K562 (cell line): ENCODE data around the gene RBAK. TPM values are rescaled to one million over a fixed set of nuclear protein-coding genes. Genes with fewer than 3 reads are reported as not detected.

Source experiments
- C11orf30 ChIP-seq: fragments of 450-650 bp; IDR thresholded peaks from 2 replicates; pipeline ENCODE4 v1.6.1; 2016; ENCODE audit warnings: low read depth, mild to moderate bottlenecking
- CHD2 ChIP-seq: IDR thresholded peaks from 2 replicates; pipeline ENCODE4 v1.6.1; 2011; ENCODE audit warnings: low read depth, low read length
- DMBX1 ChIP-seq: fragments of 250-450 bp; sonication (Bioruptor Pico); IDR thresholded peaks from 2 replicates; pipeline ENCODE4 v1.8.0; 2022; ENCODE audit warnings: inconsistent platforms, mild to moderate bottlenecking, moderate library complexity, borderline replicate concordance
- DNMT1 ChIP-seq: fragments of 450-650 bp; IDR thresholded peaks from 2 replicates; pipeline ENCODE4 v1.6.1; 2016; ENCODE audit warnings: antibody characterized with exemption, mild to moderate bottlenecking
- ELF1 ChIP-seq: fragments of 200-800 bp; sonication (Bioruptor generic); IDR thresholded peaks from 2 replicates; pipeline ENCODE4 v1.6.1; 2016; ENCODE audit warnings: missing genetic modification characterization, missing compliant biosample characterization
- GABPB1 ChIP-seq: sonication (generic); formaldehyde crosslinking; IDR thresholded peaks from 2 replicates; pipeline ENCODE4 v1.8.0; 2022; ENCODE audit warnings: mild to moderate bottlenecking, missing genetic modification reagents
- GATA2 ChIP-seq: sonication (generic); formaldehyde crosslinking; IDR thresholded peaks from 2 replicates; pipeline ENCODE4 v1.4.0; 2020; ENCODE audit warnings: mild to moderate bottlenecking, missing genetic modification reagents
- HNRNPK ChIP-seq: fragments of 200-400 bp; formaldehyde crosslinking; IDR thresholded peaks from one replicate; pipeline ENCODE4 v1.6.1; 2018; ENCODE audit warnings: mild to moderate bottlenecking, low read depth, low read length; ENCODE audit not compliant: poor library complexity, severe bottlenecking
- MAFK ChIP-seq: IDR thresholded peaks from 2 replicates; pipeline ENCODE4 v1.6.1; 2011; ENCODE audit warnings: low read length, improper control_type of control experiment
- MCM2 ChIP-seq: fragments of 450-650 bp; IDR thresholded peaks from 2 replicates; pipeline ENCODE4 v1.6.1; 2017; ENCODE audit warnings: low read depth, mild to moderate bottlenecking
- MXI1 ChIP-seq: IDR thresholded peaks from 2 replicates; pipeline ENCODE4 v1.6.1; 2011; ENCODE audit warnings: low read depth, mild to moderate bottlenecking, improper control_type of control experiment, low read length
- PATZ1 ChIP-seq: fragments of 250-450 bp; sonication (Bioruptor Pico); IDR thresholded peaks from 2 replicates; pipeline ENCODE4 v1.5.0; 2020; ENCODE audit warnings: mild to moderate bottlenecking, borderline replicate concordance
- PCBP1 ChIP-seq: fragments of 200-400 bp; formaldehyde crosslinking; IDR thresholded peaks from 2 replicates; pipeline ENCODE4 v1.6.1; 2018; ENCODE audit warnings: mild to moderate bottlenecking, low read depth, low read length; ENCODE audit not compliant: poor library complexity, severe bottlenecking
- PTBP1 ChIP-seq: fragments of 200-400 bp; formaldehyde crosslinking; IDR thresholded peaks from 2 replicates; pipeline ENCODE4 v1.6.1; 2017; ENCODE audit warnings: low read depth, low read length
- RBBP5 ChIP-seq: fragments of 200-600 bp; sonication (generic); IDR thresholded peaks from 2 replicates; pipeline ENCODE4 v1.6.1; 2012; ENCODE audit warnings: borderline replicate concordance, mild to moderate bottlenecking, low read length, control low read depth, inconsistent platforms; ENCODE audit not compliant: insufficient read depth, poor library complexity, severe bottlenecking
- RBM39 ChIP-seq: fragments of 200-400 bp; formaldehyde crosslinking; optimal IDR thresholded peaks from 2 replicates; pipeline ENCODE3; 2018; ENCODE audit warnings: low read depth, low read length
- RERE ChIP-seq: sonication (generic); formaldehyde crosslinking; IDR thresholded peaks from 2 replicates; pipeline ENCODE4 v1.8.0; 2023; ENCODE audit warnings: missing genetic modification reagents, mild to moderate bottlenecking, borderline replicate concordance
- TAF7 ChIP-seq: fragments of 450-650 bp; IDR thresholded peaks from 2 replicates; pipeline ENCODE4 v1.6.1; 2016; ENCODE audit warnings: missing genetic modification characterization, missing compliant biosample characterization
- TFAP4 ChIP-seq: sonication (generic); formaldehyde crosslinking; IDR thresholded peaks from 2 replicates; pipeline ENCODE4 v1.8.0; 2022; ENCODE audit warnings: missing genetic modification reagents, mild to moderate bottlenecking, moderate library complexity, borderline replicate concordance
- ZC3H4 ChIP-seq: sonication (generic); formaldehyde crosslinking; IDR thresholded peaks from 2 replicates; pipeline ENCODE4 v1.9.0; 2021; ENCODE audit warnings: missing genetic modification reagents, borderline replicate concordance
- ZNF134 ChIP-seq: fragments of 250-450 bp; sonication (Bioruptor Pico); conservative IDR thresholded peaks from 2 replicates; pipeline ENCODE4 v1.4.0; 2020
- ZNF212 ChIP-seq: fragments of 450-650 bp; formaldehyde crosslinking; IDR thresholded peaks from 2 replicates; pipeline ENCODE4 v1.4.0; 2020; ENCODE audit warnings: mild to moderate bottlenecking
- polyA plus RNA-seq, 8 experiments: library from polyadenylated mRNA; depleted of rRNA in 4 of 8; stranded (reverse) in 5 of 8; unstranded in 3 of 8; fragments of >200 nt; fragmentation: Nextera tagmentation in 2 of 8; fragmentation: Illumina TruSeq in 1 of 8; extraction: Ambion mirVana in 2 of 8; extraction: Trizol in 1 of 8; gene quantifications; 2 replicates each; pipeline versions ENCODE4 v1.2.1 to v1.2.3, GENCODE V29; 2011 to 2014; ENCODE audit warnings: inconsistent platforms in 1 of 8, missing spikeins in 1 of 8
- total RNA-seq, 7 experiments: library from RNA; depleted of rRNA in 6 of 7; stranded (reverse); fragments of >200 nt in 6 of 7; fragmentation: Illumina TruSeq in 2 of 7; extraction: Trizol in 2 of 7; gene quantifications; 2 replicates each; pipeline versions ENCODE4 v1.2.1 to v1.2.3, GENCODE V29; 2011 to 2021; ENCODE audit warnings: low replicate concordance in 1 of 7

RBAK gene
- total and polyA plus RNA-seq, 9 of the 15 experiments (the other 6 are each of a cell fraction or from before 2014, with no cell fraction given), result 2.7 to 13.2 (median 10.1) TPM

- TF ChIP-seq PATZ1 (CRISPR knock-in tag) (no peak), PCBP1 (no peak), PTBP1 (no peak), MCM2 (no peak), HNRNPK (no peak), TAF7 (tag) (no peak), ZNF212 (no peak), MAFK (no peak), RBM39 (no peak), DNMT1 (no peak), GATA2 (CRISPR knock-in tag) (peak; percentile 98), MXI1 (no peak), CHD2 (no peak), DMBX1 (CRISPR knock-in tag) (peak; percentile 91; the same call in 1 of the 2 replicates), ELF1 (tag) (no peak), C11orf30 (no peak), ZC3H4 (CRISPR knock-in tag) (no peak), RERE (CRISPR knock-in tag) (no peak), RBBP5 (no peak), ZNF134 (CRISPR knock-in tag) (no peak), TFAP4 (CRISPR knock-in tag) (peak; percentile 71), GABPB1 (CRISPR knock-in tag) (peak; percentile 69)
Observed at GRCh38 chr7:5083311-5083711, 37.7 kb downstream of the RBAK start (continued).
